Fibroblast of lung (primary cell): Measurements from ENCODE around the gene CHD9NB.

Experiments used
- EZH2 ChIP-seq: IDR thresholded peaks from 2 replicates; pipeline ENCODE4 v1.5.1; 2012; ENCODE audit warnings: low read length, control low read depth, mild to moderate bottlenecking; ENCODE audit errors: missing control alignments
- TF ChIP-seq, protein P1 (sequence below), 2 donors: IDR thresholded peaks in 1 of 2; conservative IDR thresholded peaks in 1 of 2; 1 replicate in 1 of 2; 2 replicates in 1 of 2; pipeline ENCODE4 v1.5.1; 2011 to 2012; ENCODE audit warnings: low read length in 2 of 2, control low read depth in 1 of 2, inconsistent platforms in 1 of 2, low read depth in 1 of 2, mild to moderate bottlenecking in 1 of 2

- TF ChIP-seq, protein P1, sequence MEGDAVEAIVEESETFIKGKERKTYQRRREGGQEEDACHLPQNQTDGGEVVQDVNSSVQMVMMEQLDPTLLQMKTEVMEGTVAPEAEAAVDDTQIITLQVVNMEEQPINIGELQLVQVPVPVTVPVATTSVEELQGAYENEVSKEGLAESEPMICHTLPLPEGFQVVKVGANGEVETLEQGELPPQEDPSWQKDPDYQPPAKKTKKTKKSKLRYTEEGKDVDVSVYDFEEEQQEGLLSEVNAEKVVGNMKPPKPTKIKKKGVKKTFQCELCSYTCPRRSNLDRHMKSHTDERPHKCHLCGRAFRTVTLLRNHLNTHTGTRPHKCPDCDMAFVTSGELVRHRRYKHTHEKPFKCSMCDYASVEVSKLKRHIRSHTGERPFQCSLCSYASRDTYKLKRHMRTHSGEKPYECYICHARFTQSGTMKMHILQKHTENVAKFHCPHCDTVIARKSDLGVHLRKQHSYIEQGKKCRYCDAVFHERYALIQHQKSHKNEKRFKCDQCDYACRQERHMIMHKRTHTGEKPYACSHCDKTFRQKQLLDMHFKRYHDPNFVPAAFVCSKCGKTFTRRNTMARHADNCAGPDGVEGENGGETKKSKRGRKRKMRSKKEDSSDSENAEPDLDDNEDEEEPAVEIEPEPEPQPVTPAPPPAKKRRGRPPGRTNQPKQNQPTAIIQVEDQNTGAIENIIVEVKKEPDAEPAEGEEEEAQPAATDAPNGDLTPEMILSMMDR (conservative IDR thresholded peaks at IDR 0.05 in 1 of 2, IDR thresholded peaks at IDR 0.05 in 1 of 2; ENCODE audit: low read depth in 1 of 2, low read length in 2 of 2) = no peak
- TF ChIP-seq EZH2 = no peak
These were observed 61.1 kb downstream of the CHD9NB start for GRCh38 chr16:52991572-52991971.
